ENCODE measurements around the gene ACP1. TPM values are rescaled to one million over a fixed set of nuclear protein-coding genes. Genes with fewer than 3 reads are reported as not detected.
A peak's percentile ranks its signal among the peaks of the same experiment; 100 is the strongest.

Gene ACP1
- total and polyA plus RNA-seq, 10 donors: 58.1 to 103 (median 72.9) TPM

- H3K27ac ChIP-seq: no peak overlapping the region
- H3K27me3 ChIP-seq (replicated peaks in 1 of 7): no peaks in the 10 kb centered on the region
- H3K9me3 ChIP-seq: peaks cover 0 to 14% (median 10%) of the 10 kb centered on the region in 8 donors
- DNase-seq: no peak
- no peak overlapping the region for H3K4me3 ChIP-seq
- TF ChIP-seq CTCF (IDR thresholded peaks at IDR 0.05 in 8 of 11, conservative IDR thresholded peaks at IDR 0.05 in 3 of 11) (peak in 9 of 11 experiments; percentile 27 to 73 (median 60)), POLR2AphosphoS5 (IDR thresholded peaks at IDR 0.05) (no peak)
- peaks cover 4 to 92% (median 39%) of the 10 kb centered on the region in 6 donors for H3K36me3 ChIP-seq
- intact Hi-C loops (cut with DNase I; ENCODE audit: low total_unique reads): no loop called here
- H3K4me1 ChIP-seq: peaks cover 0 to 6% (median 0%) of the 10 kb centered on the region in 6 donors
- WGBS, 5 donors: 63 to 67% (median 65%) methylated on average over 6 of the region's 6 CpGs
Observed at GRCh38 chr2:246489-247144, 18.1 kb upstream of the ACP1 start.

- Histone ChIP-seq H3K27ac (no peak overlapping the region), H3K9me3 (no peaks in the 10 kb centered on the region), H3K36me3 (peaks cover 0 to 81% (median 26%) of the 10 kb centered on the region in 6 donors), H3K4me1 (peaks cover 0 to 6% (median 0%) of the 10 kb centered on the region in 6 donors), H3K4me3 (no peak overlapping the region), H3K27me3 (replicated peaks in 1 of 7) (no peaks in the 10 kb centered on the region)
- TF ChIP-seq POLR2AphosphoS5 (IDR thresholded peaks at IDR 0.05): no peak
- TF ChIP-seq POLR2A (IDR thresholded peaks at IDR 0.05): no peak
- TF ChIP-seq CTCF (IDR thresholded peaks at IDR 0.05 in 8 of 11, conservative IDR thresholded peaks at IDR 0.05 in 3 of 11): no peak
- 83 to 96% (median 90%) methylated on average over 2 of the region's 2 CpGs for WGBS, 5 donors
- no peak for DNase-seq
- intact Hi-C loops (cut with DNase I; ENCODE audit: low total_unique reads): no loop called here
Observed at GRCh38 chr2:248724-249123, 16.0 kb upstream of the ACP1 start.

GRCh38 chr2:249538-250042 lies 15.2 kb upstream of the ACP1 start:
- Histone ChIP-seq H3K9me3 (no peaks in the 10 kb centered on the region), H3K27me3 (replicated peaks in 1 of 7) (no peaks in the 10 kb centered on the region), H3K36me3 (peaks cover 0 to 72% (median 17%) of the 10 kb centered on the region in 6 donors), H3K27ac (no peak overlapping the region), H3K4me3 (no peak overlapping the region), H3K4me1 (peaks cover 0 to 6% (median 0%) of the 10 kb centered on the region in 6 donors)
- DNase-seq: no peak
- TF ChIP-seq CTCF (IDR thresholded peaks at IDR 0.05 in 8 of 11, conservative IDR thresholded peaks at IDR 0.05 in 3 of 11): no peak
- TF ChIP-seq POLR2A (IDR thresholded peaks at IDR 0.05): no peak
- intact Hi-C loops (cut with DNase I; ENCODE audit: low total_unique reads): no loop called here
- 93 to 96% (median 95%) methylated on average over 15 of the region's 15 CpGs for WGBS, 5 donors

GRCh38 chr2:252001-252602 lies 12.6 kb upstream of the ACP1 start:
- peaks cover 0 to 3% (median 0%) of the 10 kb centered on the region in 6 donors for H3K4me1 ChIP-seq
- WGBS, 5 donors: 91 to 97% (median 94%) methylated on average over 6 of the region's 6 CpGs
- peaks cover 0 to 52% (median 7%) of the 10 kb centered on the region in 6 donors for H3K36me3 ChIP-seq
- TF ChIP-seq CTCF (IDR thresholded peaks at IDR 0.05 in 8 of 11, conservative IDR thresholded peaks at IDR 0.05 in 3 of 11) (no peak), POLR2A (IDR thresholded peaks at IDR 0.05) (no peak), POLR2AphosphoS5 (IDR thresholded peaks at IDR 0.05) (no peak)
- H3K27me3 ChIP-seq (replicated peaks in 1 of 7): no peaks in the 10 kb centered on the region
- intact Hi-C loops (cut with DNase I; ENCODE audit: low total_unique reads): no loop called here
- H3K9me3 ChIP-seq: peaks cover 0 to 6% (median 0%) of the 10 kb centered on the region in 8 donors
- no peak for DNase-seq
- H3K27ac ChIP-seq: no peak overlapping the region
- no peak overlapping the region for H3K4me3 ChIP-seq
